K562 (cell line): Measurements from ENCODE around the gene RAB1B. TPM values are rescaled to one million over a fixed set of nuclear protein-coding genes. Genes with fewer than 3 reads are reported as not detected.

Source experiments
- CBX5 ChIP-seq: IDR thresholded peaks from 2 replicates; pipeline ENCODE4 v1.6.1; 2014; ENCODE audit warnings: low read depth, borderline replicate concordance
- CCNT2 ChIP-seq: IDR thresholded peaks from 2 replicates; pipeline ENCODE4 v1.6.1; 2011; ENCODE audit warnings: borderline replicate concordance, low read depth, mild to moderate bottlenecking, moderate library complexity, mixed read lengths, low read length; ENCODE audit not compliant: insufficient read length; ENCODE audit errors: extremely low read depth
- EP400 ChIP-seq: fragments of 450-650 bp; IDR thresholded peaks from 2 replicates; pipeline ENCODE4 v1.6.1; 2017; ENCODE audit warnings: antibody characterized with exemption, mild to moderate bottlenecking, moderate library complexity
- GABPA ChIP-seq: fragments of 200-800 bp; sonication (Bioruptor generic); conservative IDR thresholded peaks from 2 replicates; pipeline ENCODE4 v1.6.1; 2016; ENCODE audit warnings: low read depth, missing genetic modification characterization, missing compliant biosample characterization
- ID3 ChIP-seq, 2 experiments: fragments of 250-450 bp in 1 of 2; fragments of 450-650 bp in 1 of 2; sonication (Bioruptor Pico) in 1 of 2; IDR thresholded peaks; 2 replicates each; pipeline versions ENCODE4 v1.6.1 to v1.8.0; 2016 to 2021; ENCODE audit warnings: mild to moderate bottlenecking in 2 of 2, moderate library complexity in 2 of 2, missing compliant biosample characterization in 1 of 2, missing genetic modification characterization in 1 of 2
- NFIC ChIP-seq: fragments of 450-650 bp; IDR thresholded peaks from 2 replicates; pipeline ENCODE4 v1.6.1; 2017; ENCODE audit warnings: mild to moderate bottlenecking, inconsistent platforms
- RREB1 ChIP-seq: fragments of 250-450 bp; sonication (Bioruptor Pico); IDR thresholded peaks from 2 replicates; pipeline ENCODE4 v1.4.0; 2020
- TGIF2 ChIP-seq: sonication (generic); formaldehyde crosslinking; IDR thresholded peaks from 2 replicates; pipeline ENCODE4 v1.8.1; 2022; ENCODE audit warnings: mild to moderate bottlenecking, missing genetic modification reagents, moderate library complexity
- ZNF318 ChIP-seq, 2 experiments: fragments of 450-650 bp; IDR thresholded peaks; 2 replicates each; pipeline ENCODE4 v1.6.1; 2016; ENCODE audit warnings: mild to moderate bottlenecking in 2 of 2, borderline replicate concordance in 1 of 2, low read depth in 1 of 2, moderate library complexity in 1 of 2
- ZNF324 ChIP-seq: fragments of 250-450 bp; sonication (Bioruptor Pico); IDR thresholded peaks from 2 replicates; pipeline ENCODE4 v1.4.0; 2020; ENCODE audit warnings: mild to moderate bottlenecking
- polyA plus RNA-seq, 8 experiments: library from polyadenylated mRNA; depleted of rRNA in 4 of 8; stranded (reverse) in 5 of 8; unstranded in 3 of 8; fragments of >200 nt; fragmentation: Nextera tagmentation in 2 of 8; fragmentation: Illumina TruSeq in 1 of 8; extraction: Ambion mirVana in 2 of 8; extraction: Trizol in 1 of 8; gene quantifications; 2 replicates each; pipeline versions ENCODE4 v1.2.1 to v1.2.3, GENCODE V29; 2011 to 2014; ENCODE audit warnings: inconsistent platforms in 1 of 8, missing spikeins in 1 of 8
- total RNA-seq, 7 experiments: library from RNA; depleted of rRNA in 6 of 7; stranded (reverse); fragments of >200 nt in 6 of 7; fragmentation: Illumina TruSeq in 2 of 7; extraction: Trizol in 2 of 7; gene quantifications; 2 replicates each; pipeline versions ENCODE4 v1.2.1 to v1.2.3, GENCODE V29; 2011 to 2021; ENCODE audit warnings: low replicate concordance in 1 of 7

Gene RAB1B
- total and polyA plus RNA-seq, 9 of the 15 experiments (the other 6 are each of a cell fraction or from before 2014, with no cell fraction given) = 5.6 to 146 (median 98.6) TPM

- TF ChIP-seq RREB1 = peak; percentile 77; the same call in 1 of the 2 replicates
- TF ChIP-seq GABPA (tag) = peak; percentile 91
- peak; percentile 96 for TF ChIP-seq EP400
- peak; percentile 65 for TF ChIP-seq CCNT2
- TF ChIP-seq ZNF324 (CRISPR knock-in tag) = no peak
- TF ChIP-seq ID3 (CRISPR knock-in tag; IDR thresholded peaks at IDR 0.05) = no peak
- 0 out of 2 replicates have a peak, but pooled peaks have one; percentile 28 for TF ChIP-seq ID3 (tag; IDR thresholded peaks at IDR 0.05)
- no peak for TF ChIP-seq CBX5
- TF ChIP-seq ZNF318 (IDR thresholded peaks at IDR 0.05; ENCODE audit: borderline replicate concordance in 1 of 2, low read depth in 1 of 2) = 0 out of 4 replicates have a peak, but pooled peaks of 1 of the 2 experiments have one; percentile 20
- no peak for TF ChIP-seq TGIF2 (CRISPR knock-in tag)
- peak; percentile 11; the same call in 1 of the 2 replicates for TF ChIP-seq NFIC
These were observed 20.5 kb downstream of the RAB1B start, which contains the start of gene YIF1A (continued) for GRCh38 chr11:66288671-66289547.
